CD4-positive, alpha-beta T cell treated with Interleukin-1 beta for 1 hour (primary cell): ENCODE data around the gene DTWD2.
"Not testable (repeated sequence)": the region's sequence is repeated elsewhere in the genome, so short reads cannot be mapped to it uniquely, and the experiment has no call there.

Experiments
- DNase-seq, 2 donors: peaks; one replicate each; pipeline ENCODE4 v3.0.0-alpha.2; 2020 to 2022

DTWD2 gene

DNA sequence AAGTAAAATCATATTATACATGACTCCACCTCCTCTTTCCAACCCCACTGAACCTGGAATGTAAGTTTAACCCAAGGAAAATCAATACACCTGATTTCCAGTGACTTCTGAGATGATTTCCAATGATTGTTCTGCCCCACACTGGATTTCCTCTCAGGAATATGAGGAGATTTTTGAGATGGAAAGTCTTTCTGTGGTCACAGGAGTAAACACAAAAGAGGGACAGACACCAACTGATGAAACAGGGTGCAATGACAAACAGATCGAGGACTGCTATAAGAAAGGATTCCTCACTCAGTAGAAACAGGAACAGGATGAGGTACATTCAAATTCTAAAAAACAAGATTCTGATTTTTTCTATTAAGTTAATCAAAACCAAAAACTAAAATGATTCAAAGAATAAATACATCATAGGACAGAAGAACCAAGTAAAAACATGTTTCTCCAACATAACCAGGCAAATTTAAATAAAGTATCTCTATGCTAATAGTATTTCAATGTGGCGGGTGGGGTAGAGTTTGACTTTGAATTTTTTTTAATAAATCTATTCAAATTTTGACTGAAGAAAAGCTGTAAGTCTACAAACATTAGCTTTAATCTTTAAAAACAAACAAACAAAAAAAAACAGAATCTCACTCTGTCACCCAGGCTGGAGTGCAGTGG is 42.1 kb downstream of the DTWD2 start:
- DNase-seq = no peak

DNA sequence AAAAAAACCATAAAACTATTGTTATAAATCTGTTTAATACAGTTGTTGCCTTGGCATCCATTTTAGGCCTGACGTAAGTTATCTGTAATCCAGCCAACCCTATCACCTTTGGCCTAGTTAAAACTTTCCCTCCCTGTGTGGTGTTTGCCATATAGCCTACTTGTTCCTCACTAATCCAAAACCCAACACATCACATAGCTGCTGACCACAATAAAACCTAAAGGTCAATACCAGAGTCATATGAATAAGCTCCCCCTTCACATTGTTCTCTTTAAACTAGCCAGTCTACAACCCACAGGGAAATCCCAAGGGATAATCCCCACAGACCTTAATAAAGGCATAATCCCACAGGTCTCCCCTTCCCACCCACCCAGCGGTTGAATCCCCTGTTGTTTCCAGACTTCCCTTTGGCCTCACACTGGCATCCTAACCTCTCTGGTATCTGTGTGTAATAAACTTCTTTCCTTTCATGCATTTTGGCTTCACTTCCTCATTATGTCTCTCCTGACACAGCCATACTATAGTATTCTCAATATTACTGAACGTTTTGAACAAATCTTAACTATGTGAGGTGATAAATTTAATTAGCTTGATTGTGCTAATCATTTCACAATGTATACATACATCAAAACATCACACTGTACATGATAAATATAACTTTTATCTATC is 50.8 kb downstream of the DTWD2 start:
- no peak for DNase-seq

DNA sequence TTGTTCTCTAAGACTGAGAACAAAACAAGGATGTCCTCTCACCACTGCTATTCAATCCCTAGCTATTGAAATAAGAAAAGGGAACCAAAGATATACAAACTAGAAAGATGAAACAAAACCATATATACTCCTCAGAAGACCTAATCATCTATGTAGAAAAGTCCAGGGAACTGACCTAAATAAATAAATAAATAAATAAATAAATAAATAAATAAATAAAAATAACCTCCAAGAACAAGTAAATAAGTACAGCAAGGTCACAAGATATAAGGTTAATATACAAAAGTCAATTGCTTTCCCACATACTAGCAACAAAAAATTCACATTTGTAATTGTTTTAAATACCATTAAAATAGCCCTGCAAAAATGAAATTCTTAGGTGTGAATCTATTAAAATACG is 54.6 kb downstream of the DTWD2 start:
- DNase-seq = no peak

DNA sequence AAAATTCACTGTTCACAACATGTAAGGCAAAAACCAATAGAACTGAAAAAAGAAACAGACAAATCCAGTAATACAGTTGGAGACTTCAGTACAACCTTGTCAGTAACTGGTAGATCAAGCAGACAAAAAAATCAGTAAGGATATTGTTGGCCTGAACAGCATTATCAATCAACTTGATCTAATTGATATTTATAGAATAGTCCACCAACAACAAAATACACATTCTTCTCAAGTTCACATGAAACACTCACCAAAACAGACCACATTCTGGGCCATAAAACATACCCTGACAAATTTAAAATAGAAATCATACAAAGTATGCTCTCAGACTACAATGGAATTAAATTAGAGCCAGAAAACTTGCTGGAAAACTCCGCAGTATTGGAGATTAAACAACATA is 56.8 kb downstream of the DTWD2 start:
- no peak for DNase-seq

GRCh38 chr5:118924006-118924389 is 64.3 kb downstream of the DTWD2 start:
- DNase-seq = no peak

DNA sequence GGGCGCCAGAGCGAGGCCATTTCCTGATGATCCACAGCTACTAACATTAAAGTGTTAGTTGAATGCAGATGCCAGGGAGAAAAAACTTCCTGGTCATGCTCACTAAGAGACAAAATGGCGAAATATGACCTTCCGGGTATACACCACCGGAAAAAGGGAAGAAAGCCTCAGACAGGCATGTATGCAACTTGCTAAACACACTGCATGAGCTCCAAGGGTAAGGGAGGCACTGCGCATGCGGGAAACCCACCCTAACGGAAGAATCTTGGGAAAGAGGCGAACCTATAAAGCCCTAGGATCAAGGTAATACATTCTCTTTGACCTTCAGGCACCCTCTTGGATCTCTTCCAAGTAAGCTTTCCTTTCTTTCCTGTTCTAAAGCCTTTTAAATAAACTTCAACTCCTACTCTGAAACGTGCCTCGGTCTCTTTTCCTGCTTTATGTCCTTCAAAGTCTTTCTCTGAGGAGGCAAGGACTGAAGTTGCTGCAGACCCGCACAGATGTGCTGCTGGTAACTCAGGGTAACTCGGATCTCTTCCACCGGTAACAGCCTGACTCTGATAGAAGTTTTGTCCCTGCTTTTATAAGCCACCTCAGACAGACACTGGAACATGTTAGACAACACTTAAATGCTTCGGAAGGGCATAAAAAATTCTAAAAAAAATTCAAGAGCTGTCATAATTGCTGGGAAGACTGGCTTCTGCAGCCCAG is 64.9 kb downstream of the DTWD2 start:
- no peak for DNase-seq

GRCh38 chr5:118921866-118922265 is 66.5 kb downstream of the DTWD2 start:
- no peak for DNase-seq

GRCh38 chr5:118919016-118919415 is 69.3 kb downstream of the DTWD2 start:
- no peak for DNase-seq

GRCh38 chr5:118918232-118918631 is 70.1 kb downstream of the DTWD2 start:
- no peak for DNase-seq

DNA sequence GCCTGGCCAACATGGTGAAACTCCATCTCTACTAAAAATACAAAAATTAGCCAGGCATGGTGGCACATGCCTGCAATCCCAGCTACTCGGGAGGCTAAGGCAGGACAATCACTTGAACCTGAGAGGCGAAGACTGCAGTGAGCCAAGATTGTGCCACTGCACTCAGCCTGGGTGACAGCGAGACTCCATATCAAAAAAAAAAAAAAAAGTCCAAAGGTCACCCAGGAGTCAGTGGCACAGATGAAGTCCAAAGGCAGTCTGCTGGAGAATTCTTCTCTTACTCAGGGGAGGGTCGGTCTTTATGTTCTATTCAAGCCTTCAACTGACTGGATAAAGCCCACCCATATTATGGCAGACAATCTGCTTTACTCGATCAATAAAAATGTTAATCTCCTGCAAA is 80.8 kb downstream of the DTWD2 start:
- DNase-seq = not testable (repeated sequence)

GRCh38 chr5:118906947-118907346 is 81.4 kb downstream of the DTWD2 start:
- no peak for DNase-seq

DNA sequence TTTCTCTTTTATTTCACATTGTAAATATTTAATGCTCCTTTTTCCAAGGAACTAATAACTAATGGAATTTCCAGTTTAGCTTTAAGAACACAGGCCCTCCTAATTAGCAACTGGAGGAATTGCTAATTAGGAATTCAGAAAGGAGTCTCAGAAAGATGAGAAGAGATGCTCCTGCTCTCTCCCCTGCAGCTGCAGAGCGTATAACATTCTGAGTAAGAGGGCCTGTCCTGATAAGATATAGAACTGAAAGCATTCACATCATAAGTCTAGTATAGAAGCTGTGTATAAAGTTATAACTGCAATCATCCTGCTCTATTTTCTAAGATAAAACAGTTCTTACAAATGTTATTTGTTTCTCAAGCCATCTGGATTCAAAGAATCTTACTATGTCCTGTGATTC is 83.2 kb downstream of the DTWD2 start:
- no peak for DNase-seq

DNA sequence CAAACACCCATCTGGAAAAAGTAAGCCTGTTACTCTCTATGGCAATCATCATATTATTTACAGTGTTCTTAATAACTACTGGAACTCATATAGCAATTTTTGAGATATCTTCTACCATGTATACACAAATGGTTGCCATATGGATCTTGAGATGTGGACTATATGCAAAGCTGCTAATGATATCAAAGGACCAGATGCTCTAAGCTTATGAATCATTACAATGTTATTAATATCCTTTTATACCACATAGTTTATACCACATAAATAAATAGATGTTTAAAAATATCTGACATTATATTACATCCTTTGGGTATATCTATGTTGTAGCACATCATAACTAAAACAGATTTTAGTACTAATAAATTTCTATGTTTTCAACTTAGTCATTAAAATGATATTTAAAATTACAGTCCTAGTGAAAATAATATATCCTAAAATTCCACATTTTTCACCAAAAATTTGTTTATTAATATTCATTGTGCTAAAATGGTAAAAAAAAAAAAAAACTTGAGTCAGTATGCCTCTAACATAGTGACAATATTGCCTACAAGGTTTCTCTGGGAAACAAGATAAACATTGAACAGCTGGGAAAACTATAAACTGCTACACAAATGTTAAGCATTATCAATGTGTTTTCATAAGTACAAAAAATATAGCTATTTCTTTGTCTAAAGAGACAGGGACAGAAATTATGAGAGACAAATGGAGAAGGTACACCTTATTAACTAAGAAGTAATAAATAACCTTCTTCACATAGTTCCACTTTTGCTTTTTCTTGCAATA is 85.5 kb downstream of the DTWD2 start:
- no peak for DNase-seq

DNA sequence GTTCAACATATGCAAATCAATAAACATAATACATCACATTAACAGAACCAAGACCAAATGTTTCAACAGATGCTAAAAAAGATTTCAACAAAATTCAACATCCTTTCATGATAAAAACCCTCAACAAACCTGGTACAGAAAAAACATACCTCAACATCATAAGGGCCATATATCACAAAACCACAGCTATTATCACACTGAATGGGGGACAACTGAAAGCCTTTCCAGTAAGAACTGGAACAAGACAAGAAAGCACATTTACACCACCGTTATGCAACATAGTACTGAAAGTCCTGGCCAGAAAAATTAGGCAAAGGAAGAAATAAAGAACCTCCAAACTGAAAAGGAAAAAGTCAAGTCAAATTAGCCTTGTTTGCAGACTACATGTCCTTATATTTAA is 93.6 kb downstream of the DTWD2 start:
- DNase-seq = no peak

DNA sequence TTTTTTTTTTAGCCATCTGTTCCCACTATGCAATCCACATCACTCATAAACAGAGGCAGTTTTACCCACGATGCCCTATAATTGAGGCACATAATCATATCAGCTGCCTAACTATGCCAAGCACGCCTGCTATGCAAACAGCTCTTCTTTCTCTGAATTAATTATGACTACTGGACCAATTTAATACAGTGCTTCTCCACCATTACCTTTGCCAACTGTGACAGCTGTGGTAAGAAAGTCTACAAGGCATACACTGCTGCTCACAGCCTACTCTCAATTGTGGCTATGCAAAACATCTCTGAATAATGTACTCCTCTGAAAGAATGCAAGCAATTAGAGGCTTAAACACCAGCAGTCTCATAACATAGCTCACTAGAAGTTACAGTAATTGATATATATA is 97.1 kb downstream of the DTWD2 start:
- DNase-seq = no peak

- DNase-seq = no peak
Measured at GRCh38 chr5:118889165-118889564, 99.2 kb downstream of the DTWD2 start.

- DNase-seq = no peak
Measured at GRCh38 chr5:118888556-118888955, 99.8 kb downstream of the DTWD2 start.

DNA sequence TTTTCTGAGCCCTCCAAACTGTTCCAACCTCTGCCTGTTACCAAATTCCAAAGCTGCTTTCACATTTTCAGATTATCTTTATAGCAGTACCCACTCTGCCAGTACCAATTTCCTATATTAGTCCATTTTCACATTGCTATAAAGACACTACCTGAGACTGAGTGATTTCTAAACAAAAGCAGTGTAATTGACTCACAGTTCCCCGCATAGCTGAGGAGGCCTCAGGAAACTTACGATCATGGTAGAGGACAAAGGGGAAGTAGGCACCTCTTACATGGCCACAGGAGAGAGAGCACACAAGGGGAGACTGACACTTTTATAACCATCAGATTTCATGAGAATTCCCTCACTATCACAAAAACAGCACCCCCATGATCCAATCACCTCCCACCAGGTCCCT is 105.0 kb downstream of the DTWD2 start:
- no peak for DNase-seq

GRCh38 chr5:118882666-118883065 is 105.7 kb downstream of the DTWD2 start:
- no peak for DNase-seq

GRCh38 chr5:118876852-118877251 is 111.5 kb downstream of the DTWD2 start:
- not testable (repeated sequence) for DNase-seq

DNA sequence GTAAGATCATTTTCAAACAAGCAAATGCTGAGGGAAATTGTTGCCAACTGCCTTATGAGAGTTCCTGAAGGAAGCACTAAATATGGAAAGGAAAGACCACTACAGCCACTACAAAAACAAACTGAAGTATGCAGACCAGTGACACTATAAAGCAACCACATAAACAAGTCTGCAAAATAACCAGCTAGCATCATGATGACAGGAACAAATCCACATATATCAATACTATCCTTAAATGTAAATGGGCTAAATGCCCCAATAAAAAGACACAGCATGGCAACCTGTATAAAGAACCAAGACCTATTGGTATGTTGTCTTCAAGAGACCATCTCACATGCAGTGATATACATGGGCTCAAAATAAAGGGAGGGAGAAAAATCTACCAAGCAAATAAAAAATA is 113.2 kb downstream of the DTWD2 start:
- no peak for DNase-seq

DNA sequence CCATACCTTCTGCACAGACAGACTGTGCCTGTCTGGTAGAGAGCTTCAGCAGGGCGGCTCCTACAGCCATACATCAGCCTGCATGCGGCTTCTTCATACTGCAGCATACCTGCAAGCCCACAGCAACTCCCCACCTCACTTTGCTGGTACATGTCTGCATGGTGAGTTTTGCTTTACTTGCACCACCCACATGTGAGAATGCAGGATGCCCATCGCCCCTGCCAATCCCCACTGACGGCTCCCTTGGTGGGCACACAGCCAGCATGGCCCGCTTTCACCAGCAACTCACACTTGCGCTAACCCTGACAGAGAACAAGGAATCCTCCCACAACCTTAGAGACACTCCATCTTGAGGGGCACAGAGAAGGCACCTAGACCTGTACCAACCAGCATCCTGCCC is 114.9 kb downstream of the DTWD2 start:
- DNase-seq = no peak

GRCh38 chr5:118863345-118863744 is 125.0 kb downstream of the DTWD2 start:
- DNase-seq = no peak

- DNase-seq = no peak
Measured at GRCh38 chr5:118862596-118862995, 125.8 kb downstream of the DTWD2 start.
